H1 (cell line): ENCODE measurements around the gene NFATC4. TPM values are rescaled to one million over a fixed set of nuclear protein-coding genes. Genes with fewer than 3 reads are reported as not detected.

Source experiments
- BACH1 ChIP-seq: IDR thresholded peaks from 2 replicates; pipeline ENCODE4 v1.6.1; 2012; ENCODE audit warnings: low read length, improper control_type of control experiment
- MAX ChIP-seq: IDR thresholded peaks from 2 replicates; pipeline ENCODE4 v1.6.1; 2012; ENCODE audit warnings: inconsistent platforms
- PHF8 ChIP-seq: fragments of 200-600 bp; sonication (generic); conservative IDR thresholded peaks from 2 replicates; pipeline ENCODE4 v1.7.1; 2012; ENCODE audit warnings: low read depth, mild to moderate bottlenecking, inconsistent platforms, low read length, moderate library complexity
- SAP30 ChIP-seq: fragments of 300-600 bp; sonication (generic); IDR thresholded peaks from 2 replicates; pipeline ENCODE4 v1.7.1; 2012; ENCODE audit warnings: low read length, moderate library complexity, mild to moderate bottlenecking, inconsistent platforms; ENCODE audit not compliant: insufficient read depth, insufficient replicate concordance
- SUZ12 ChIP-seq: fragments of 200-600 bp; sonication (generic); IDR thresholded peaks from 2 replicates; pipeline ENCODE4 v1.6.1; 2012; ENCODE audit warnings: mild to moderate bottlenecking, inconsistent platforms, low read length, moderate library complexity, mixed read lengths
- polyA plus RNA-seq, 7 experiments: library from polyadenylated mRNA; depleted of rRNA in 3 of 7; stranded (reverse) in 5 of 7; unstranded in 2 of 7; fragments of >200 nt in 5 of 7; fragments of 200-250 nt in 2 of 7; gene quantifications; 1 replicate in 5 of 7; 2 replicates in 1 of 7; 4 replicates in 1 of 7; pipeline versions ENCODE4 v1.2.1 to v1.2.3, GENCODE V29; 2011 to 2013; ENCODE audit warnings: missing spikeins in 2 of 7, mixed read lengths in 2 of 7
- total RNA-seq: library from RNA; stranded (reverse); fragmentation: NEBNext Ultra II Directional; extraction: Animal tissue kit (Norgen Biotek cat#: 25700); gene quantifications from 2 replicates; pipeline ENCODE4 v1.2.1, GENCODE V29; 2021

NFATC4 gene
- total and polyA plus RNA-seq, 2 of the 8 experiments (the other 6 are each of a cell fraction or from before 2014, with no cell fraction given): 47.3 to 50.3 TPM

- TF ChIP-seq MAX: no peak
- TF ChIP-seq SAP30: no peak
- no peak for TF ChIP-seq PHF8
- no peak for TF ChIP-seq BACH1
- no peak for TF ChIP-seq SUZ12
- TF ChIP-seq, all 59 proteins: peak for 0
These were observed 54.3 kb downstream of the NFATC4 start (continued) for GRCh38 chr14:24422261-24422660.
